HG02678 (cell line): Measurements from ENCODE around the gene HMGCL.

ENCODE experiments used
- ATAC-seq: cut with Tn5 transposase; IDR thresholded peaks from one replicate; pipeline ENCODE4 v1.9.1; 2021; ENCODE audit warnings: mild to moderate bottlenecking, moderate library complexity; ENCODE audit not compliant: unreplicated experiment

Gene HMGCL

GRCh38 chr1:23779826-23780371 lies 45.3 kb downstream of the HMGCL start:
- ATAC-seq, result no peak

- peak; percentile 76 for ATAC-seq
Measured at GRCh38 chr1:23777979-23778814, 47.0 kb downstream of the HMGCL start, which contains the start of gene PITHD1. Gene PITHD1, plus strand, starts transcription at chr1:23778418. Its CDS starts 98 bp downstream, at chr1:23778516.

GRCh38 chr1:23776217-23776616 lies 49.0 kb downstream of the HMGCL start:
- ATAC-seq, result no peak

GRCh38 chr1:23774174-23774880 lies 50.9 kb downstream of the HMGCL start:
- ATAC-seq, result no peak

GRCh38 chr1:23772854-23773242 lies 52.4 kb downstream of the HMGCL start:
- no peak for ATAC-seq

GRCh38 chr1:23772049-23772853 lies 53.0 kb downstream of the HMGCL start:
- no peak for ATAC-seq

GRCh38 chr1:23768733-23769132 lies 56.5 kb downstream of the HMGCL start:
- ATAC-seq, result no peak

- ATAC-seq, result no peak
Measured at GRCh38 chr1:23763041-23763577, 62.1 kb downstream of the HMGCL start.

GRCh38 chr1:23759277-23759676 lies 66.0 kb downstream of the HMGCL start:
- ATAC-seq, result no peak

- no peak for ATAC-seq
Measured at GRCh38 chr1:23757812-23758211, 67.4 kb downstream of the HMGCL start.

- ATAC-seq, result no peak
Measured at GRCh38 chr1:23756676-23757075, 68.6 kb downstream of the HMGCL start.

GRCh38 chr1:23752909-23753308 lies 72.3 kb downstream of the HMGCL start:
- no peak for ATAC-seq
